Thyroid gland (tissue), 4 donors: ENCODE results near the gene ATXN7. TPM values are rescaled to one million over a fixed set of nuclear protein-coding genes. Genes with fewer than 3 reads are reported as not detected.

ENCODE experiments used
- DNase-seq, 2 donors: peaks; one replicate each; pipeline ENCODE4 v3.0.0-alpha.2; 2019
- H3K27ac ChIP-seq, 3 donors: fragments of 200-600 bp; sonication (generic); 1 replicate in 2 of 3; 2 replicates in 1 of 3; pipeline ENCODE4 v1.5.1; 2016 to 2019; ENCODE audit warnings: mild to moderate bottlenecking in 1 of 3, moderate library complexity in 1 of 3
- H3K27me3 ChIP-seq: fragments of 200-600 bp; sonication (generic); one replicate; pipeline ENCODE4 v1.5.1; 2019
- H3K36me3 ChIP-seq, 2 donors: fragments of 200-600 bp; sonication (generic); one replicate each; pipeline ENCODE4 v1.5.1; 2016 to 2019
- H3K4me1 ChIP-seq, 2 donors: fragments of 200-600 bp; sonication (generic); one replicate each; pipeline ENCODE4 v1.5.1; 2017 to 2019
- H3K4me3 ChIP-seq, 3 donors: fragments of 200-600 bp; sonication (generic); replicated peaks in 1 of 3; 1 replicate in 2 of 3; 2 replicates in 1 of 3; pipeline ENCODE4 v1.5.1; 2016; ENCODE audit warnings: mild to moderate bottlenecking in 1 of 3
- H3K9me3 ChIP-seq: fragments of 200-600 bp; sonication (generic); one replicate; pipeline ENCODE4 v1.5.1; 2017
- POLR2A ChIP-seq, 2 donors: fragments of 450-650 bp; IDR thresholded peaks; one replicate each; pipeline ENCODE4 v1.6.1; 2017; ENCODE audit warnings: antibody characterized with exemption in 2 of 2, mild to moderate bottlenecking in 2 of 2, moderate library complexity in 1 of 2
- WGBS, 2 donors: methylation state at CpG; one replicate each; pipeline ENCODE4 v1.1.5; 2017; 5-methylcytosine and 5-hydroxymethylcytosine counted together
- intact Hi-C: fragments of 100-400 bp; cut with DNase I; formaldehyde crosslinking; loops from one replicate; pipeline ENCODE4 v1.15.1; 2023
- total RNA-seq, 4 donors: library from RNA; depleted of rRNA; stranded (reverse); fragments of >200 nt; gene quantifications; one replicate each; pipeline ENCODE4 v1.2.3, GENCODE V29; 2016
- TF ChIP-seq, protein P1 (sequence below), 6 experiments: fragments of 200-600 bp in 3 of 6; fragments of 450-650 bp in 3 of 6; sonication (generic) in 3 of 6; IDR thresholded peaks; one replicate each; pipeline ENCODE4 v1.5.1; 2016 to 2019; ENCODE audit warnings: antibody characterized with exemption in 6 of 6, mild to moderate bottlenecking in 2 of 6, inconsistent platforms in 1 of 6, moderate library complexity in 1 of 6

Gene ATXN7
- total RNA-seq, 4 donors from 2014 or later, result 23.2 to 51.8 (median 33.8) TPM

GRCh38 chr3:64009528-64009927 lies 145.9 kb downstream of the ATXN7 start:
- DNase-seq, result no peak
- TF ChIP-seq, protein P1, sequence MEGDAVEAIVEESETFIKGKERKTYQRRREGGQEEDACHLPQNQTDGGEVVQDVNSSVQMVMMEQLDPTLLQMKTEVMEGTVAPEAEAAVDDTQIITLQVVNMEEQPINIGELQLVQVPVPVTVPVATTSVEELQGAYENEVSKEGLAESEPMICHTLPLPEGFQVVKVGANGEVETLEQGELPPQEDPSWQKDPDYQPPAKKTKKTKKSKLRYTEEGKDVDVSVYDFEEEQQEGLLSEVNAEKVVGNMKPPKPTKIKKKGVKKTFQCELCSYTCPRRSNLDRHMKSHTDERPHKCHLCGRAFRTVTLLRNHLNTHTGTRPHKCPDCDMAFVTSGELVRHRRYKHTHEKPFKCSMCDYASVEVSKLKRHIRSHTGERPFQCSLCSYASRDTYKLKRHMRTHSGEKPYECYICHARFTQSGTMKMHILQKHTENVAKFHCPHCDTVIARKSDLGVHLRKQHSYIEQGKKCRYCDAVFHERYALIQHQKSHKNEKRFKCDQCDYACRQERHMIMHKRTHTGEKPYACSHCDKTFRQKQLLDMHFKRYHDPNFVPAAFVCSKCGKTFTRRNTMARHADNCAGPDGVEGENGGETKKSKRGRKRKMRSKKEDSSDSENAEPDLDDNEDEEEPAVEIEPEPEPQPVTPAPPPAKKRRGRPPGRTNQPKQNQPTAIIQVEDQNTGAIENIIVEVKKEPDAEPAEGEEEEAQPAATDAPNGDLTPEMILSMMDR (IDR thresholded peaks at IDR 0.05), result no peak
- TF ChIP-seq POLR2A (IDR thresholded peaks at IDR 0.05), result no peak
- Histone ChIP-seq H3K27ac (no peak overlapping the region), H3K4me1 (no peaks in the 10 kb centered on the region), H3K9me3 (no peaks in the 10 kb centered on the region), H3K27me3 (no peaks in the 10 kb centered on the region), H3K36me3 (peaks cover 53 to 65% of the 10 kb centered on the region in 2 donors), H3K4me3 (no peak overlapping the region)
- intact Hi-C loops, result no loop called here
- WGBS, 2 donors, result 82 to 96% methylated on average over 7 of the region's 7 CpGs

GRCh38 chr3:64010199-64010598 lies 146.5 kb downstream of the ATXN7 start:
- TF ChIP-seq, protein P1 (IDR thresholded peaks at IDR 0.05), result no peak
- TF ChIP-seq POLR2A (IDR thresholded peaks at IDR 0.05), result no peak
- H3K4me1 ChIP-seq, result no peaks in the 10 kb centered on the region
- no peak overlapping the region for H3K4me3 ChIP-seq
- H3K27ac ChIP-seq, result no peak overlapping the region
- no peak for DNase-seq
- intact Hi-C loops, result no loop called here
- peaks cover 59 to 65% of the 10 kb centered on the region in 2 donors for H3K36me3 ChIP-seq
- H3K27me3 ChIP-seq, result no peaks in the 10 kb centered on the region
- 92 to 95% methylated on average over 5 of the region's 5 CpGs for WGBS, 2 donors
- H3K9me3 ChIP-seq, result no peaks in the 10 kb centered on the region

DNA sequence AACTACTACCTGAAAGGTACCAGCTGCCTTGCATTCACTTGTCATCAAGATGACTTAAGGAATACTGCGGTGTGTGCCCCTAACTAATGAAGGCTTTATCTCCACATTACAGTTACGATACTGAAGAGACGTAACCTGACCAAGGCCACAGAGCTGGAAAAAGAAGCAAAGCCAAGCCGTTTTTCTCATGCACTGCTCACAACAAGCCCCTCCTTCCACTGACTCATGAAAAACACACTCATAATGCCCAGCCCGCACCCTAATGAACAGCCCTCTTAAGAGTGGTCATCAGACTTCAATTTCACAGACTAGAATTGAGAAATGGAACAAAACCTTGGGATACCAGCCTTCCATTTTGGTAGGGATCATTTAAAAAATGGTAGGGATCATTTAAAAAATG lies 148.0 kb downstream of the ATXN7 start:
- Histone ChIP-seq H3K27me3 (no peaks in the 10 kb centered on the region), H3K36me3 (peaks cover 56 to 57% of the 10 kb centered on the region in 2 donors), H3K4me1 (no peaks in the 10 kb centered on the region), H3K9me3 (no peaks in the 10 kb centered on the region), H3K27ac (no peak overlapping the region), H3K4me3 (no peak overlapping the region)
- TF ChIP-seq, protein P1 (IDR thresholded peaks at IDR 0.05), result no peak
- no peak for TF ChIP-seq POLR2A (IDR thresholded peaks at IDR 0.05)
- intact Hi-C loops, result no loop called here
- 83 to 88% methylated on average over 5 of the region's 5 CpGs for WGBS, 2 donors
- no peak for DNase-seq

DNA sequence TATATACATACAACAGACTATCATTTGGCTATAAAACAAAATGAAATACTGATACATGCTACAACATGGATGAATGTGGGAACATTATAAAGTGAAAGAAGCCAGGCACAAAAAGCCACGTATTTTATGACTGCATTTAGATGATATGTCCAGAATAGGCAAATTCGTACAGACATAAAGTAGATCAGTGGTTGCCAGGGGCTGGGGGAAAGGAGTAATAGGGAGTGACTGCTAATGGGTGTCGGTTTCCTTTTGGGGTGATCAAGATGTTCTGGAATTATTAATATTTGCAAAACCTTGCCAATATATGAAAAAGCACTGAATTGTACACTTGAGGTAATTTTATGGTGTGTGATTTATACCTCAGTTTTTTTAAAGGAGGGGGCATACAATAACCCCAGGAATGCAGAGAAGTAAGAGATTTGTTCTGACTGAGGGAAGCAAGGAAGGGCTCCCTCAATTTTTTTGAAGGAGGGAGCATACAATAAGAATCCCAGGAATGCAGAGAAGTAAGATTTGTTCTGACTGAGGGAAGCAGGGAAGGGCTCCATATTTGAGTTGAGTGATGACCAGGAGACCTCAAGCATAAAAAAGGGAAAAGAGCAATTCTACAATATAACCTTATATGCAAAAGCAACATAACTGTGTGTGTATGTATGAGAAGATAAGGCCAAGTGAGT lies 153.4 kb downstream of the ATXN7 start:
- no peak overlapping the region for H3K4me3 ChIP-seq
- 89% methylated on average over 3 of the region's 3 CpGs for WGBS, 2 donors
- DNase-seq, result no peak
- H3K27me3 ChIP-seq, result no peaks in the 10 kb centered on the region
- no peak overlapping the region for H3K27ac ChIP-seq
- peaks cover 4 to 8% of the 10 kb centered on the region in 2 donors for H3K4me1 ChIP-seq
- TF ChIP-seq, protein P1 (IDR thresholded peaks at IDR 0.05), result no peak
- TF ChIP-seq POLR2A (IDR thresholded peaks at IDR 0.05), result no peak
- intact Hi-C loops, result no loop called here
- H3K9me3 ChIP-seq, result no peaks in the 10 kb centered on the region
- H3K36me3 ChIP-seq, result peaks cover 40 to 46% of the 10 kb centered on the region in 2 donors

- Histone ChIP-seq H3K27me3 (no peaks in the 10 kb centered on the region), H3K9me3 (no peaks in the 10 kb centered on the region), H3K36me3 (peaks cover 19 to 30% of the 10 kb centered on the region in 2 donors), H3K4me3 (no peak overlapping the region), H3K27ac (no peak overlapping the region), H3K4me1 (peaks cover 10 to 14% of the 10 kb centered on the region in 2 donors)
- intact Hi-C loops, result no loop called here
- WGBS, 2 donors, result 91 to 95% methylated on average over 3 of the region's 3 CpGs
- TF ChIP-seq, protein P1 (IDR thresholded peaks at IDR 0.05), result no peak
- no peak for TF ChIP-seq POLR2A (IDR thresholded peaks at IDR 0.05)
- no peak for DNase-seq
Measured at GRCh38 chr3:64019271-64019670, 155.6 kb downstream of the ATXN7 start.
